ENCODE results near the gene AQP2.

AQP2 gene

GRCh38 chr12:50005175-50005574 lies 54.6 kb downstream of the AQP2 start:
- DNase-seq = no peak

DNA sequence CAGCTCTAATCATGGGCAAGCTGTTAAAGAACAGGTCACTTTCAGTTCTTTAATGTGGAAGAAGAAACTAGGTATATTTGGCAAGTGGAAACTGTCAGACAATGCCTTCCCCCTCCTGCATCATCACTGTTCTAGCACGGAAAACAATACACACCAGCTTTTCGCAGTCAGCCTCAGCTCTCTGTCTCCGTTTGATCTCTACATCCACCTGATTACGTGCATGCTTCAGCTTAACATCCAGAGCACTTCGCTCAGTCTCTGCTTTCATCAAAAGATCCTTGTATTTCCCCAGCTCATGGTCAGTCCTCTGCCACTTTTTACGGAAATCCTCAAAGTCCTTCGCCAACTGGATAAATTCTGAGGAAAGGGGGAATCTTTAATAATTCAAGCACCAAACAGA lies 55.7 kb downstream of the AQP2 start:
- no peak for DNase-seq

DNA sequence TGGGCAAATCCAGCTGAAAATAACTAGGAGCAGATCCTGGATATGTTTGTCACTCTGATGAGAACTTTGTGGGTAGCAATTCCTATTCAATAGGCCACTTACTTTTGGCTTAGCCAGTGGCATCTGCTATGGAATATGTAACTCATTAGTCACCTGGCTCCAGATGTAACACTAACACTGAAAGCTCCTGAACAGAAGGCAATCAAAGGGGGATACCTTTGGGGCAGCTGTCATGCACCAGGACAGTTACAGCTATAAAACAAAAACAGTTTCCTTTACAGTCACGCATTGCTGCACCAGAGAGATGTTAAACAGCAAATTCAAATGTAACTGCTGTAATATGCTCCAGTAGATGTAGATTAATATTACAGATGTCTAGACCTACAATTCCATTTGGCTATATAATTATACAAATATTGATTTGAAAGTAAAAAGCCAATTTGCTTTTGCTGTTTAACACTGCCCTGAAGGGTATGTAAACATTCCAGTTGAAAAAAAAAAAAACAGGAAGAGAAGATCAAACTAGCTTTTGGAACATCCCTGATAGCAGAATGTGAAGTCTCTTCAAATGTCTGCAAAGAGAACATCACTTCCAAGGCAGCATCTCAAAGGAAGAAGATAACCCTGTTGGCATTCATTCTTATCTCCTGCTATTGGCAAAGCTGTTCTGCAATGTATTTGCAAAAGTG lies 56.4 kb downstream of the AQP2 start:
- no peak for DNase-seq
